GM18873 (cell line): ENCODE measurements around the gene GOLGA6L1.
"Not testable (repeated sequence)": the region's sequence is repeated elsewhere in the genome, so short reads cannot be mapped to it uniquely, and the experiment has no call there.

Experiments
- ATAC-seq: cut with Tn5 transposase; IDR thresholded peaks from one replicate; pipeline ENCODE4 v1.9.1; 2021; ENCODE audit warnings: mild to moderate bottlenecking, moderate library complexity, moderate number of reproducible peaks; ENCODE audit not compliant: unreplicated experiment, low FRiP score

GOLGA6L1 gene, protein sequence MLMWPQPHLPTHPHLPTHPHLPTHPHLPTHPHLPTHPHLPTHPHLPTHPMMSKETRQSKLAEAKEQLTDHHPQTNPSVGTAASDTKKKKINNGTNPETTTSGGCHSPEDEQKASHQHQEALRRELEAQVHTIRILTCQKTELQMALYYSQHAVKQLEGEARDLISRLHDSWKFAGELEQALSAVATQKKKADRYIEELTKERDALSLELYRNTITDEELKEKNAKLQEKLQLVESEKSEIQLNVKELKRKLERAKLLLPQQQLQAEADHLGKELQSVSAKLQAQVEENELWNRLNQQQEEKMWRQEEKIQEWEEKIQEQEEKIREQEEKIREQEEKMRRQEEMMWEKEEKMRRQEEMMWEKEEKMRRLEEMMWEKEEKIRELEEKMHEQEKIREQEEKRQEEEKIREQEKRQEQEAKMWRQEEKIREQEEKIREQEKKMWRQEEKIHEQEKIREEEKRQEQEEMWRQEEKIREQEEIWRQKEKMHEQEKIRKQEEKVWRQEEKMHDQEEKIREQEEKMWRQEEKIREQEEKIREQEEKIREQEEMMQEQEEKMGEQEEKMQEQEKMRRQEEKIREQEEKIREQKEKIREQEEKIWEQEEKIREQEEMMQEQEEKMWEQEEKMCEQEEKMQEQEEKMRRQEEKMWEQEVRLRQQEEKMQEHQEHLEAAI

DNA sequence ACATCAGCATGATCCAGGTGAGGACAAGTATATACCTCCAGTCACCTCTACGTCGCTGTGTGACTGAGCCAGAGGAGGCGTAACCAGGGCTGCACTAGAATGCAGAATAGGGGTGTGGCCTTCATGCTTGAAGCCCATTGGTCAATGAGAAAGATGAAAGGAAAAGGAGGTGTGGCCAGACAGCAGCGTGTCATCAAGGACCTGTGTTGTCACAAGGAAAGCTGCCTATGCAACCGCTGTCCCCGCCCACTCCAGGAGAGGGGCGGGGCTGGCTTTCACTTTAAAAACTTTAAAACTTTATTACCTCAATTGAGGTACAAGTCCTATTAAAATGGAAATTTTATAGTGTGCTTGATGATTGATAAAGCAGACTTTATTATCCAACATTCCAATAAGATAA lies at the start of gene GOLGA6L1:
Gene GOLGA6L1, minus strand, starts transcription at position 101 of the 400 bp plus-strand sequence. Its CDS starts 91 bp downstream, at position 10.
- ATAC-seq: not testable (repeated sequence)

DNA sequence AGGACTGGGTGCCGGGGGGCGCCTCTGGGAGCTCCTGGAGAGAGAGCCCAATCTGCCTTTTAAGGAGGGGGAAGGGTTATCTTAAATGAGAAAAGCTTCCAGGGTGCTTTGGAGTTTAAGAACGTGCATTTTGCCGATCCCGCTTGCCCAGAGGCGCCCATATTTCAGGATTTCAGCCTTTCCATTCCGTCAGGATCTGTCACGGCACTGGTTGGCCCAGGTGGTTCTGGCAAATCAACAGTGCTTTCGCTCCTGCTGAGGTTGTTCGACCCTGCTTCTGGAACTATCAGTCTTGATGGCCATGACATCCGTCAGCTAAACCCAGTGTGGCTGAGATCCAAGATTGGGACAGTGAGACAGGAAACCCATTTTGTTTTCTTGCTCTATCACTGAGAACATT lies 44.6 kb upstream of the GOLGA6L1 start:
- not testable (repeated sequence) for ATAC-seq

DNA sequence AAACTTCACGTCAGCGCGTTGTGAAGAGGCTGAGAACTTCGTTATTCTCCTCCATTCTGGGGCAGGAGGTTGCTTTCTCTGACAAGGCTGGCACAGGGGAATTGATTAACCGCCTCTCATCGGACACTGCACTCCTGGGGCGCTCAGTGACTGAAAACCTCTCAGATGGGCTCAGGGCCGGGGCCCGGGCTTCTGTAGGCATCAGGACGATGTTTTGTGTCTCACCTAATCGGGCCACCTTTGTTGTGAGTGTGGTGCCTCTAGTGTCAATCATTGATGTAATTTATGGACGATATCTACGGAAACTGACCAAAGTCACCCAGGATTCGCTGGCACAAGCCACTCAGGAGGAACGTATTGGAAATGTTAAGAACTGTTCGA lies 43.9 kb upstream of the GOLGA6L1 start:
- not testable (repeated sequence) for ATAC-seq

DNA sequence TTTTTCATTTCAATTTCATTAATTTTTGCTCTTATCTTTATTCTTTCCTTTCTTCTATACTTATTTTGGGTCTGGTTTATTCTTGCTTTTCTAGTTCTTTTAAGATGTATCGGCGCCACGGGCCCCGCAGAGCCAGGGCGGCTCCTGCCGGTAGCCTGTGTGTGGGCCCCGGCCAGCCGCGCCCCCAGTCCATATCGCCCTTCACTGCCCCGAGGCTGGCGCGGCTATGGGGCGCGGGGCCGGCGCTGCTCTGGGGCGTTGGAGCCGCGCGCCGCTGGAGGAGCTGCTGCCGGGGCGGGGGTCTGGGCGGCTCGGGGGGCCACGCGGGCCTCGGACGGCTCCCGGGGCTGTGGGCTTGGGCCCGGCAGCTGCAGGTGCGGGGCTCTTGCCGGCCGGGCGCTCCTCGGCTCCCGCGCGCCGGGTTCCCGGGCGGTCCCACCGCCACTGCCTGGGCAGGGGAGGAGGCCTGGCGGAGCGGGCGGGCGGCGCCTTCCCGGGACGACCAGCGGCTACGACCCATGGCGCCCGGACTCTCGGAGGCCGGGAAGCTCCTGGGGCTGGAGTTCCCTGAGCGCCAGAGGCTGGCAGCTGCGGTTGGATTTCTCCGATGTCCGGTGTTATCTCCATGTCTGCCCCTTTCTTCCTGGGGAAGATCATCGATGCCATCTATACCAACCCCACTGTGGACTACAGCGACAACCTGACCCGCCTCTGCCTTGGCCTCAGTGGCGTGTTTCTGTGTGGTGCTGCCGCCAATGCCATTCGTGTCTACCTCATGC lies 43.3 kb upstream of the GOLGA6L1 start:
- not testable (repeated sequence) for ATAC-seq

DNA sequence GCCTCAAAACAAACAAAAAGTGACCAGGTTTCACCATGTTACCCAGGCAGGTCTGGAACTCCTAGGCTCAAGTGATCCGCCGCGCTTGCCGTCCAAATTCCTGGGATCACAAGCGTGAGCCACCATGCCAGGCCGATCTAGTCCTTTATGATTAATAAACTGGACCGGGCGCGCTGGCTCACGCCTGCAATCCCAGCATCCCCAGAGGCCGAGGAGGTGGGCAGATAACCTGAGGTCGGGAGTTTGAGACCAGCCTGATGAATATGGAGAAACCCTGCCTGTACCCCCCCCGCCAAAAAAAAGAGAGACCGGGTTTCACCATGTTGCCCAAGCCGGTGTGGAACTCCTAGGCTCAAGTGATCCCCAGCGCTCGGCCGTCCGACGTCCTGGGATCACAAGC lies 40.1 kb upstream of the GOLGA6L1 start:
- not testable (repeated sequence) for ATAC-seq

DNA sequence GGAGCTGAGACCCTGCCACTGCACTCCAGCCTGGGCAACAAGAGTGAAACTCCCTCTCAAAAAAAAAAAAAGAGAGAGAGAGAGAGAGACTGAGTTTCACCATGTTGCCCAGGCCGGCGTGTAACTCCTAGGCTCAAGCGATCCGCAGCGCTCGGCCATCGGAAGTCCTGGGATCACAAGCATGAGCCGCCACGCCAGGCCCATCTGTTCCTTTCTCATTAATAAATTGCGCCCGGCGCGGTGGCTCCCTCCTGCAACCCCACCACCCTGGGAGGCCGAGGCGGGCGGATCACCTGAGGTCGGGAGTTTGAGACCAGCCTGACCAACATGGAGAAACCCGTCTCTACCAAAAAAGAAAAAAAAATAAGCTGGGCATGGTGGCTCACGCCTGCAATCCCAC lies 39.0 kb upstream of the GOLGA6L1 start:
- not testable (repeated sequence) for ATAC-seq

DNA sequence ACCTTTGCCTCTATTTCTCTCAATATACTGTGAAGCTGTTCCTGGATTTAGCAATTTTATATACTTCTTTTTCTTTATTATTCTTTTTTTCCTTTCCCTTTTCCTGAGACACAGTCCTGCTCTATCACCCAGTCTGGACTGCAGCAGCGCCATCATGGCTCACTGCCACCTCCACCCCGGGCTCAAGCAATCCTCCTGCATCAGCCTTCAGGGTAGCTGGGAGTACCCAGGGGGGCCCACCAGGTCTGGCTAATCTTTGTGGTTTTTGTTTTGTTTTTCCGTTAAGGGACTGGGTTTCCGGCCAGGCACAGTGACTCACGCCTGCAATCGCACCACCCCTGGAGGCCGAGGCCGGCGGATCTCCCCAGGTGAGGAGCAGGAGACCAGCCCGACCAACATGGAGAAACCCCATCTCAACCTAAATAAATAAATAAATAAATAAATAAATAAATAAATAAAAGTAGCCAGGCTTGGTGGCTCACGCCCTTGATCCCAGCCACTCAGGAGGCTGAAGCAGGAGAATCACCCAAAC lies 38.1 kb upstream of the GOLGA6L1 start:
- ATAC-seq: not testable (repeated sequence)

DNA sequence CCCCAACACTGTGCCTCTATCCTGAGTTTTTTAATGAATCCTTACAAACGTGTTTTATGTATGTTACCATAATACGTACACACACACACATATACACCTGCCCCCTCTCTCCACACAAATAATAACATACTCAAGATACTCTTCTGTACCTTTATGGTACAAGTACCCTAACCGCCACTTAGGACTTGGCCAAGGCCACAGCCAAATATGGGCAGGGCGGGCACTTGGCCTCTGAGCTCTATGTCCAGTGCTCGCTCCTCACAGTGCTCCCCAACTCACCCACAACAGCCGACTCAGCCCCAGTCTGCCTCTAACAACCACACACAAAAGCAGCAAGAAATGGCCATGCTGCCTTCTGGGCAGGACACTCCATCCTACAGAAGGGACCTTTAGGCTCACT lies 3.8 kb downstream of the GOLGA6L1 start:
- ATAC-seq: not testable (repeated sequence)

DNA sequence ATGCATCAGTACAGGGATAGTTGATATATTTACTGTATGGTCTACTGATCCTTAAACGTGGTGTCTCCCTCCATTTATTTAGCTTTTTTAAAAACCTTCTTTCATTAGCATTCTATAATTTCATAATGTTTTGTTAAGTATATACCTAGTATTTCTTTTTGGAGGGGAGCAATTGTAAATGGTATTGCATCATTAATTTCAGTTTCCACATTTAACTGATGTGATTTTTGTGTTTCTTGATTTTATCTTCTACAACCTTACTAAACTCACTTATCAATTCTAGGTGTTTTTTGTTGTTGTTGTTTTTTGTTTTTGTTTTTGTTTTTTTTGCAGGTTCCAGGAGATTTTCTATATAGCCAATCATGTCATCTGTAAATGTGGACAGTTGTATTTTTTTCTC lies 18.4 kb downstream of the GOLGA6L1 start:
- ATAC-seq: no peak

DNA sequence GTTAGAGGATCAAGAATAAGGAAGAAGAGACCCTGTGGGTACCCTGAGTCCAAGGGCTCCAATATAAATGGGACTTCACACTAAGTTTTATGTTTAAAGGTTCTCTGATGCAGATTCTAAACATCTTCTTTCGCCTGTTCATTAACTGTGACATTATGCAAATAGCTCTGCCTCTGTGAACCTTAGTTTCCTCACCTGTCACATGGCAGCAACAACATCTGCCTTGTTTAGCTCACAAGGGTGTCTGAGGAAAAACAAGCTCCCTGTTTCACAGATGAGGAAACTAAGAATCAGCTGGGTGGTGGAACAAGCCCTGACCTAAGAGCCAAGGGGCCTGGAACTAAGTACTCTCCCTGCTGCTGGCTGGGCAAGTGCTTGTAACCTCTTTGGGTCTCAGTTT lies 40.8 kb downstream of the GOLGA6L1 start:
- no peak for ATAC-seq

DNA sequence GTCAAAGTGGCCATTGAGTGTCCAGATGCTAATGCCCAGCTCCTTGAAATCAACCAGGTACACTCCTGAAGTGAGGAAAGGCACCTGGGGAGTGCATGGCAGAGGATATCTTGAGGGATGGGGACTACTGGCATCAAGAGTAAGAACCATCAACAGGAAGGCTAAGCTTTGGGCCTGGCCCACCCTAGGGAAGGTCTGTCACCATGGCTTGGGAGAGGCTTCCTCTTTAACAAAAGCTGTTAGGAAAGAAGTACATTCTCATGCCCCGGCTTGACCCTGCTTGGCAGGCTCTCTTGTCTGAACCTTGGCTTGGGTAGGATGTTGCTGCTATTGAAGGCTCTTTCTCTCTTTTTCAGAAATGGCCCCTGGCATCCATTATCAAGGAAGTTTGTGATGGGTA lies 53.5 kb downstream of the GOLGA6L1 start:
- ATAC-seq: no peak

DNA sequence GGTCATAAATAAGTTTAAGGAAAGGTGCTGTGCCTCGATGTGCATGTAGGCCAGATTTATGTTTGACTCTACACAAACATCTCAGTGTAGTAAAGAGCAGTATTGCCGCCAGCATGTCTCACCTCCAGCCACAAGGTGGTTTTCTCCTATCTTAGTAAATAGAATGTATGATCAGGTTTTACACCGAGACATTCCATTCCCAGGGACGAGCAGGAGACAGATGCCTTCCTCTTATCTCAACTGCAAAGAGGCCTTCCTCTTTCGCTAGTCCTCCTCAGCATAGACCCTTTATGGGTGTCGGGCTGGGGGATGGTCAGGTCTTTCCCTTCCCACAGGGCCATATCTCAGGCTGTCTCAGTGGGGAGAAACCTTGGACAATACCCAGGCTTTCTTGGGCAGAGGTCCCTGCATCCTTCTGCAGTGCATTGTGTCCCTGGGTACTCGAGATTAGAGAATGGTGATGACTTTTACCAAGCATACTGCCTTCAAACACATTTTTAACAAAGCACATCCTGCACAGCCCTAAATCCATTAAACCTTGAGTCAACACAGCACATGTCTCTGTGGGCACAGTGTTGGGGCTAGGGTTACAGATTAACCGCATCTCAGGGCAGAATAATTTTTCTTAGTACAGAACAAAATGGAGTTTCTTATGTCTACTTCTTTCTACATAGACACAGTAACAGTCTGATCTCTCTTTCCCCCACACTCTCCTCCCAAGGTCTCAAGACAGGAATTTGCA lies 54.5 kb downstream of the GOLGA6L1 start:
- not testable (repeated sequence) for ATAC-seq

DNA sequence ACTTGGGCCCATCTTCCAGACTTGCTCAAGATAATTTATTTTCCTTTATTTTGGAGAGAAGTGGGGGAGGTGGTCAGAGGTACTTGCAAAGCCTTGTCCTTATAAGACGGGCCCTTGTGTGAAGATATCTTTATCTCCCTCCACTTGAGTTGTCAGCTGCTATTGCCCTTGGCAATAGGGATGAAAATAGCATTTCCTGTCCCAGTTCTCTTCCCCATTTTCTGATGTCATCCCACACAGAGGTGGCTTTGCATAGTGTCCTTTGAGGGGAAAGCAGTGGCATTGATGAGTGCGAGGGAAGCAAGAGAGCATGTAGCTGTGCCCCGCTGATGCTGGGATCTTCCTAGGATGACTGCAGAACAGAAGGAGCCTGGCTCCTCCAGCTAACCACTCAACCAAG lies 55.4 kb downstream of the GOLGA6L1 start:
- no peak for ATAC-seq

DNA sequence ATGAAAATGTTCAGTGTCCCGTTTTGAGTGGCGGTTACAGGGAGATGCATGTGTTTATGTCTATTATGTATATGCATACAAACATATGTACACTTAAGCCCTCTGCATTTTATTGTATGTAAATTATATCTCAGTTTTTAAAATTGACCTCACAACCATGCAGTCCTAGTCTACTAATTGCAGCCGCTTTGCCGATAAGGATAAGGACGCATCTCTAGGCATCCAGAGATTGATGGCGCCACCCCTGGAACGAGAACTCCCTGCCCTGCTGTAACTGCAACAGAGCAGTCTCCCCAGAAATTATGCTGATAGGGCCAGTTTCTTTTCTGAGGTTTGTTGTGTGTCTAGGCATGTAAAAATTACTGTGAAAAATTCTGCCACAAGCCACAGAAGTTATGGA lies 56.9 kb downstream of the GOLGA6L1 start:
- no peak for ATAC-seq
